A549 (cell line): Measurements from ENCODE around the gene EFNA5.

Experiments
- CTCF ChIP-seq: fragments of >200 bp; sonication (Bioruptor Twin); formaldehyde crosslinking; IDR thresholded peaks from 3 replicates; pipeline ENCODE4 v1.5.1; 2016
- JUN ChIP-seq, 2 experiments: fragments of >200 bp; sonication (Bioruptor Twin); formaldehyde crosslinking; IDR thresholded peaks; 2 replicates in 1 of 2; 3 replicates in 1 of 2; pipeline ENCODE4 v1.6.1; 2016 to 2017
- POLR2A ChIP-seq: IDR thresholded peaks from 2 replicates; pipeline ENCODE4 v1.6.1; 2012; ENCODE audit warnings: mild to moderate bottlenecking, low read length
- RAD21 ChIP-seq, 2 experiments: fragments of >200 bp in 1 of 2; sonication (Bioruptor Twin) in 1 of 2; formaldehyde crosslinking in 1 of 2; IDR thresholded peaks in 1 of 2; conservative IDR thresholded peaks in 1 of 2; 2 replicates in 1 of 2; 3 replicates in 1 of 2; pipeline ENCODE4 v1.6.1; 2012 to 2018; ENCODE audit warnings: inconsistent platforms in 1 of 2
- SREBF2 ChIP-seq: fragments of 450-650 bp; IDR thresholded peaks from 2 replicates; pipeline ENCODE4 v1.6.1; 2014; ENCODE audit warnings: mild to moderate bottlenecking, moderate library complexity

DNA sequence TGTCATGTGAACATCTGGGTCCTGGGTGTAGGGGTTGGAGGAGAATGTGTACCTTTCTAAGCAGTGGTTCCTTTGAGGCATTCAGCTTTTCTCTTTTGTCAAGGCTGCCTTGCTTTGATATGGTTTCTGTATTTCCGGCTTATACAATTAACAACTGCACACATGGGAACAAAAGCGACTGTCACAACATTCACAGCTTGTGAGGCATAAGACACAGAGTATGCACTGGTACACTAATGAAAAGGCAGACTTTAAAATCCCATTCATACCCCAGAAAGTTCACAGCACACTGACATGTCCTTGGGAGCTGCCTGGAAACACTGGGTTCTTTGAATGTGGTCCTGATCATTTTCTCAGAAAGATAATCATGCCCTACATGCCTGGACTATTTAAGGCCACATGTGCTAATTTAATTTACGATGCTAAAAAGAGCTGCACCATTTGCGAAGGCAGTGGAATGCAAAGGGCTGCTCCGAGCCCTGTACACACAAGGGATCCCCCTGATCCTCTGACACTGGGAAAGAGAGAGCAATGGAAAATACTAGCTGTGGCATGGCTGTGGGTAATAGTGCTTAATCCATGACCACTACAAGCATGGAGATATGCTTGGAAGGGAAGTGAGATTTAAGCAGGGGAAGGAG lies 131.8 kb downstream of the EFNA5 start:
- TF ChIP-seq CTCF = no peak
- no peak for TF ChIP-seq RAD21 (conservative IDR thresholded peaks at IDR 0.05 in 1 of 2, IDR thresholded peaks at IDR 0.05 in 1 of 2)
- TF ChIP-seq POLR2A = no peak
- no peak for TF ChIP-seq SREBF2
- no peak for TF ChIP-seq JUN (IDR thresholded peaks at IDR 0.05)
